KMS-11 (cell line): ENCODE results near the gene INCENP.

ENCODE experiments used
- H2AFZ ChIP-seq: fragments of 200-600 bp; sonication (generic); 2 replicates; pipeline ENCODE4 v1.6.1; 2016; ENCODE audit warnings: antibody characterized with exemption, mixed run types, low read depth
- H3K27ac ChIP-seq: fragments of 200-600 bp; sonication (generic); 2 replicates; pipeline ENCODE4 v1.6.1; 2016; ENCODE audit warnings: mild to moderate bottlenecking, mixed run types
- H3K27me3 ChIP-seq: fragments of 200-600 bp; sonication (generic); 2 replicates; pipeline ENCODE4 v1.6.1; 2017; ENCODE audit warnings: mild to moderate bottlenecking, low read depth, mixed run types, moderate library complexity; ENCODE audit not compliant: insufficient read depth
- H3K36me3 ChIP-seq: fragments of 200-600 bp; sonication (generic); 2 replicates; pipeline ENCODE4 v1.6.1; 2017; ENCODE audit warnings: mild to moderate bottlenecking, mixed run types; ENCODE audit not compliant: insufficient read depth
- H3K4me1 ChIP-seq: fragments of 200-600 bp; sonication (generic); 2 replicates; pipeline ENCODE4 v1.6.1; 2016; ENCODE audit warnings: mild to moderate bottlenecking, low read depth, mixed run types; ENCODE audit not compliant: poor library complexity, severe bottlenecking
- H3K4me2 ChIP-seq: fragments of 200-600 bp; sonication (generic); 2 replicates; pipeline ENCODE4 v1.7.0; 2016; ENCODE audit warnings: mild to moderate bottlenecking, mixed run types
- H3K4me3 ChIP-seq: fragments of 200-600 bp; sonication (generic); IDR thresholded peaks from 2 replicates; pipeline ENCODE4 v1.6.1; 2017; ENCODE audit warnings: low read depth, low read length, mixed read lengths; ENCODE audit not compliant: insufficient read depth
- H3K79me2 ChIP-seq: fragments of 200-600 bp; sonication (generic); 2 replicates; pipeline ENCODE4 v1.6.1; 2016; ENCODE audit warnings: low read depth, mixed run types; ENCODE audit not compliant: insufficient read depth
- H3K9ac ChIP-seq: fragments of 200-600 bp; sonication (generic); 2 replicates; pipeline ENCODE4 v1.6.1; 2016; ENCODE audit warnings: mild to moderate bottlenecking, mixed run types
- H4K20me1 ChIP-seq: fragments of 200-600 bp; sonication (generic); 2 replicates; pipeline ENCODE4 v1.6.1; 2016; ENCODE audit warnings: mild to moderate bottlenecking, mixed run types; ENCODE audit not compliant: insufficient read depth
- CTCF ChIP-seq: fragments of 200-600 bp; sonication (generic); conservative IDR thresholded peaks from 2 replicates; pipeline ENCODE4 v1.6.1; 2017; ENCODE audit warnings: low read depth, mild to moderate bottlenecking, antibody characterized with exemption, low read length, moderate library complexity, mixed read lengths

Gene INCENP

DNA sequence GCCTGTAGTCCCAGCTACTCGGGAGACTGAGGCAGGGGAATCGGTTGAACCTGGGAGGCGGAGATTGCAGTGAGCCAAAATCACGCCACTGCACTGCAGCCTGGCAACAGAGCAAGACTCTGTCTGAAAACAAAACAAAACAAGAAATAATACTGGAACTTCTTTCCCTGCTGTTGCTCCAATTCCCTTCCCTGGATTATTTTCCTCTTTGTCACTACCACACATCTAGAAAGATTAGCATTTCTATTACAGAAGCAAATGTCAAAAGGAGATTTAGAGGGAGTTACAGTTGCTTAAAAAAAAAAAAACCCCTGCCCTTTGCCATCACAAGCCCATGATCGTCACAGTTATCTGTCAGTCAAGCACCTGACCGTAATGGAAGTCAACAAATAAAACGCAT, 48.5 kb downstream of the INCENP start:
- Histone ChIP-seq H3K4me1 (peaks cover 5% of the 10 kb centered on the region), H3K79me2 (no peaks in the 10 kb centered on the region), H4K20me1 (no peaks in the 10 kb centered on the region), H2AFZ (no peak overlapping the region), H3K36me3 (no peaks in the 10 kb centered on the region), H3K27ac (no peak overlapping the region), H3K27me3 (no peaks in the 10 kb centered on the region), H3K9ac (no peak overlapping the region), H3K4me2 (no peak overlapping the region), H3K4me3 (no peak overlapping the region)
- no peak for TF ChIP-seq CTCF

GRCh38 chr11:62176766-62177165, 53.0 kb downstream of the INCENP start:
- H3K4me3 ChIP-seq, result no peak overlapping the region
- H3K36me3 ChIP-seq, result no peaks in the 10 kb centered on the region
- no peak overlapping the region for H2AFZ ChIP-seq
- no peak overlapping the region for H3K9ac ChIP-seq
- TF ChIP-seq CTCF, result no peak
- H4K20me1 ChIP-seq, result no peaks in the 10 kb centered on the region
- no peaks in the 10 kb centered on the region for H3K27me3 ChIP-seq
- H3K4me1 ChIP-seq, result peaks cover 15% of the 10 kb centered on the region
- H3K27ac ChIP-seq, result no peak overlapping the region
- no peak overlapping the region for H3K4me2 ChIP-seq
- H3K79me2 ChIP-seq, result no peaks in the 10 kb centered on the region

DNA sequence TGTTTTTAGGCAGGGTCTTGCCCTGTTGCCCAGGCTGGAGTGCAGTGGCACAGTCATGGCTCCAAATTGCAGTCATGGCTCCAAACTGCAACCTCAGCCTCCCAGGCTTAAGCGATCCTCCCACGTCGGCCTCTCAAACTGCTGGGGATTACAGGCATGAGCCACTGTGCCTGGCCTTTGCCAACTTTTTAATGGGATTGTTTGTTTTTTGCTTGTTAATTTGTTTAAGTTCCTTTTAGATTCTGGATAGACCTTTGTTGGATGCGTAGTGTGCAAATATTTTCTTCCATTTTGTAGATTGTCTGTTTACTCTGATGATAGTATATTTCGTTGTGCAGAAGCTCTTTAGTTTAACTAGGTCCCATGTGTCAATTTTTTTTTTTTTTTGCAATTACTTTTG, 56.2 kb downstream of the INCENP start:
- Histone ChIP-seq H3K27ac (no peak overlapping the region), H2AFZ (no peak overlapping the region), H3K4me3 (no peak overlapping the region), H4K20me1 (no peaks in the 10 kb centered on the region), H3K79me2 (no peaks in the 10 kb centered on the region), H3K27me3 (no peaks in the 10 kb centered on the region), H3K9ac (no peak overlapping the region), H3K4me2 (no peak overlapping the region), H3K4me1 (peaks cover 37% of the 10 kb centered on the region), H3K36me3 (no peaks in the 10 kb centered on the region)
- TF ChIP-seq CTCF, result no peak

GRCh38 chr11:62181097-62181496, 57.3 kb downstream of the INCENP start:
- no peak overlapping the region; the same call in 1 of the 2 replicates for H3K27ac ChIP-seq
- TF ChIP-seq CTCF, result no peak
- H2AFZ ChIP-seq, result no peak overlapping the region
- H3K27me3 ChIP-seq, result no peaks in the 10 kb centered on the region
- no peak overlapping the region for H3K4me3 ChIP-seq
- H3K9ac ChIP-seq, result no peak overlapping the region
- H3K4me1 ChIP-seq, result peaks cover 37% of the 10 kb centered on the region
- H3K36me3 ChIP-seq, result no peaks in the 10 kb centered on the region
- peak overlapping the region; percentile 96; the same call in 1 of the 2 replicates for H3K4me2 ChIP-seq
- H4K20me1 ChIP-seq, result no peaks in the 10 kb centered on the region
- H3K79me2 ChIP-seq, result no peaks in the 10 kb centered on the region
